GM19452 (cell line): Measurements from ENCODE around the gene CDC26.
"Not testable (repeated sequence)": the region's sequence is repeated elsewhere in the genome, so short reads cannot be mapped to it uniquely, and the experiment has no call there.

ENCODE experiments used
- ATAC-seq: cut with Tn5 transposase; IDR thresholded peaks from one replicate; pipeline ENCODE4 v1.9.1; 2021; ENCODE audit not compliant: unreplicated experiment

The CDC26 gene

DNA sequence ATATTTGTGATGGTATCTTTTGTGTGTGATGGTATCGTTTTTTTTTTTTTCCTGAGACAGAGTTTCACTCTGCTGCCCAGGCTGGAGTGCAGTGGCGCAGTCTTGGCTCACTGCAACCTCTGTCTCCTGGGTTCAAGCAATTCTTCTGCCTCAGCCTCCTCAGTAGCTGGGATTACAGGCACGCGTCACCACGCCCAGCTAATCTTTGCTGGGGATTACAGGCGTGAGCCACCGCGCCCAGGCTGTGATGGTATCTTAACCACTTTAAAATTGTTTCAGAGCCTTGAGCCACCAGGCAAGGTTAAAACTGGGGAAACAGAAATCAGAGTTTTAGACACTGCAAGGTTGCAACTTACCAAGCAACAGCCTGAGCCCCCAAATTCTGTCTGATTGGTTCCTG, 20.9 kb upstream of the CDC26 start:
- ATAC-seq = not testable (repeated sequence)

DNA sequence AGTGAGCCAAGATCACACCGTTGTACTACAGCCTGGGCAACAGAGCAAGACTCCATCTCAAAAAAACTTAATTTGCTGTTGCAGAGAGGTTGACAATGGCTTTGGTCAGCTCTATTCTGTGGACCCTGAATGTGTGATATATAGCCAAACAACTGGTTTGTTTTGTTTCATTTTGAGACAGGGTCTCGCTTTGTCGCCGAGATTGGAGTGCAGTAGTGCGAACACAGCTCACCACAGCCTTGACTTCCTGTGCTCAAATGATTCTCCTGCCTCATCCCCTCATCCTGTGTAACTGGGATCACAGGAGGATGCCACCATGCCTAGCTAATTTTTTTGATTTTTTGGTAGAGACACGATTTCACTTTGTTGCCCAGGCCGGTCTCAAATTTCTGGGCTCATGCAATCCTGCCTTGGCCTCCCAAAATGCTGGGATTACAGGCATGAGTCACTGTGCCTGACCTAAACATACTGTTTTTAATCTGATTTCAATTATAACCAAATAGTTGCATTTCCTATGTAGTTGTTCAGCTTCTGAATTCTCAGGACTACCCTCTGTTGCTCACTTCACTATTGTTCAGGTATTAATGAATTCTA, 18.0 kb upstream of the CDC26 start:
- ATAC-seq = no peak

- no peak for ATAC-seq
These were observed 14.8 kb upstream of the CDC26 start for GRCh38 chr9:113290052-113290607.

DNA sequence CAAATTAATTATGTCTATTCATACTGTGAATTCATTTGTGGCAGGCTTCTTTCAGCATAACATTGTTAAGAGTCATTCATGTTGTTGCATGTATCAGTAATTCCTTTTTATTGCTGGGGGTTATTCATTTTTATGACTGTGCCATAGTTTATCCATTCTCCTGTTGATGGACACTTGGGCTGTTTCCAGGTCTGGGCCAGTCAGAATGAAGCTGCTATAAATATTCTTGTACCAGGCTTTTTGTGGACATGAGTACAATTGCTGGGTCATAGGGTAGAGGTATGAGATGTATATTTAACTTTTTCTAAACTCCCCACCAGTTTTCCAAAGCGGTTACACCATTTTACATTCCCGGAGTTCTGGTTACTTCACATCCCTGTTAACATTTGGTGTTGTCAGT, 13.7 kb upstream of the CDC26 start:
- no peak for ATAC-seq

DNA sequence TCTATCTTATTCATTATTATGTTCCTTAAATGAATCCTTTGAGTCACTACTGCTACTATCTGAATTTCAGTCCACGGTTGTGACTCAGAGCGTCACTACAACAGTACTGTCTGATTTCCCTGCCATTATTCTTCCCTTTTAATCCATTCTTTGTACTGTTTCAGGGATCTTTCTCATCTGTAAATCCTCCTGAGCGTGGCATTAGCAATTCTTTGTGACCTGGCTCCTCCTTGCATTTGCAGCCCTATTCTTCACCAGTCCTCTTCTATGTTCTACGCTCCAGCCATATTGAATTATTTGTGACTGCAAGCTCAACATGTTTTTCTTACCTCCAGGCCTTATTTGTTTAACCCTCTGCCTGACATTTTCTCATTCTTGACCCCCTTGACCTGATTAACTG, 6.0 kb upstream of the CDC26 start:
- ATAC-seq = no peak

DNA sequence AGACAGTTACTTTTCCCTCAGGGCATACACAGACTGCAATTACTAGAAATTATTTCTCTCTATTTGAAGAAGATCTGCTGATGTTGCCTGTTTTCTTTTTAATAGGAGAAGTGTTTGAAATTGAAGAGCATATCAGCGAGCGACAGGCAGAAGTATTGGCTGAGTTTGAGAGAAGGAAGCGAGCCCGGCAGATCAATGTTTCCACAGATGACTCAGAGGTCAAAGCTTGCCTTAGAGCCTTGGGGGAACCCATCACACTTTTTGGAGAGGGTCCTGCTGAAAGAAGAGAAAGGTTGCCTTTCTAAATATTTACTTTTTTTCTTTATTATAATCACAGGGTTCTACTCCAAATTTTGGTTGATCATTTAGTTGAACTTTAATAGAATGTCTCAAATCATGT, 3.5 kb upstream of the CDC26 start:
- no peak for ATAC-seq

- peak; percentile 3 for ATAC-seq
These were observed 757 bp downstream of the CDC26 start for GRCh38 chr9:113274474-113275156.

DNA sequence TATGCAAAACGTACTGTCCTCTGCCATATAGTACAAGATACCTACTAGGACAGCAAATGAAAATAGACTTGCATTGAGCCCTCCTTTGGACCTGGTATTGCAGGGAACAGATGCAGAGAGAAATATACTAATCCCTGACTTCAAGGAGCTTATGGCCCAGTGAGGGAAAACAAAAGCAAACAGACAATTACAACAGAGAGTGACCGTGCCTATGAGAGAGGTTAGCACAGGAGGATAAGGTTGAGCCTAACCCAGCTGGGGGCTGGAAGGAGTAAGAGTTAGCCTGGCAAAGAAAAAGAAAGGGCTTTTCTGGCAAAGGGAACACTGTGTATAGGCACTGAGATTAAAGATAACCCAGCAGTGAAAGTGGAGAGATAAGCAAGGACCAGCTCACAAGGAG, 5.5 kb downstream of the CDC26 start:
- ATAC-seq = no peak

DNA sequence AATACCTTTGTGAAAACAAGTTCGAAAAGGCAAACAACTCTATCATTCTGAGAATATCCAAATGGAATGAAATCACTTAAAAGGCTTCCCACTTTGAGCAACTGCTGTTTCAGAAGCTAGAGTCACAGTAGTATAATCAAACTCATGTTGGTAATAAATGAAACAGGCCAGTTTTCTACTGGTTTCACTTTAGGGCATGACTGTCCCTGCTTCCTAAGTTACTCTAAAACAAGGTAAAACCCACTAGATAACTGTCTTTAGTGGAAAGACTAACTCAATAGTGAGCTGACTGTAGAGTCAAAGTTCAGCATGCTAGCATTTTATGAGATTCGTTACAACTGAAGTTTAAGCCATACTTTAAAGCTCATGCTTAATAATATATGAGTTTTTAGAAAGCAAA, 6.0 kb downstream of the CDC26 start:
- no peak for ATAC-seq

DNA sequence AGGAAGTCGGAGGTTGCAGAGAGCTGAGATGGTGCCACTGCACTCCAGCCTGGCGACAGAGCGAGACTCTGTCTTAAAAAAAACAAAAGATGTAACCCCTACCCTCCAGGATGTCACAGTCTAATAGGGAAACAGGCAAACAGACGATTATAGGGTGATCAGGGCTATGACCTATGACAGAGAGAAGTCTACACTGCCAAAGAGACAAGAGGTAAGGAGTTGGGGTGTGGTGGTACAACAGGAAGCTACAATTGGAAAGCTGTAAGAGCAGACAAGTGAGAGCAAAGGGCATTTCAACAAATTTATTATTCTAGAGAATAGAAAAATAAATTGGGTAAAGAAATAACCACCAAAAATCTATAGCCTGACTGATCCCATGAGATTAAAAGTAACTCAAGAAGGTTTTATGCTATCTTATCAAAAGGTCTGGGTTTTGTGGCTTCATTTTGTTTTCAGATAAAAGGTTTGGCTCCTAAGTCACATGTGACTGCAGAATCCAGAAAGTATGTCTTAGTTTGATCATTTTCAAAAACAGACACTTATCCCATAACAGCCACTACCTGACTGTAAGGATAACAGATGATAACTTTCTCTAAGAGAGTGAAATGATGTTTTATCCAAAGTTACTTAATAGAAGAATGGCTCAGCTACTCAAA, 7.3 kb downstream of the CDC26 start:
- no peak for ATAC-seq

DNA sequence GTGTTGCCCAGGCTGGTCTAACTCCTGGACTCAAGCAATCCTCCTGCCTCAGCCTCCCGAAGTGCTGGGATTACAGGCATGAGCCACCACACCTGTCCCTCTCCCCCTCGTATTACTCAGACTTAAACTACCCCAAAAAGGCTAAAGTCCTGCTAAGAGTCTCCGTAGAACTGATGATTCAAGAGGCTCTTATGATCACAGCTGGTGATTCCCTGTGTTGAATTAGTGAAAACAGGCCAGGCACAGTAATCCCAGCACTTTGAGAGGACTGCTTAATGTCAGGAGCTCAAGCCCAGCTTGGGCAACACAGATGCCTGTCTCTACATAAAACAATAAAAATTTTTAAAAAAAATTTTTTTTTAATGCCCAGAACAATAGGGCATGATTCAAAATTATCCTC, 9.2 kb downstream of the CDC26 start:
- no peak for ATAC-seq

DNA sequence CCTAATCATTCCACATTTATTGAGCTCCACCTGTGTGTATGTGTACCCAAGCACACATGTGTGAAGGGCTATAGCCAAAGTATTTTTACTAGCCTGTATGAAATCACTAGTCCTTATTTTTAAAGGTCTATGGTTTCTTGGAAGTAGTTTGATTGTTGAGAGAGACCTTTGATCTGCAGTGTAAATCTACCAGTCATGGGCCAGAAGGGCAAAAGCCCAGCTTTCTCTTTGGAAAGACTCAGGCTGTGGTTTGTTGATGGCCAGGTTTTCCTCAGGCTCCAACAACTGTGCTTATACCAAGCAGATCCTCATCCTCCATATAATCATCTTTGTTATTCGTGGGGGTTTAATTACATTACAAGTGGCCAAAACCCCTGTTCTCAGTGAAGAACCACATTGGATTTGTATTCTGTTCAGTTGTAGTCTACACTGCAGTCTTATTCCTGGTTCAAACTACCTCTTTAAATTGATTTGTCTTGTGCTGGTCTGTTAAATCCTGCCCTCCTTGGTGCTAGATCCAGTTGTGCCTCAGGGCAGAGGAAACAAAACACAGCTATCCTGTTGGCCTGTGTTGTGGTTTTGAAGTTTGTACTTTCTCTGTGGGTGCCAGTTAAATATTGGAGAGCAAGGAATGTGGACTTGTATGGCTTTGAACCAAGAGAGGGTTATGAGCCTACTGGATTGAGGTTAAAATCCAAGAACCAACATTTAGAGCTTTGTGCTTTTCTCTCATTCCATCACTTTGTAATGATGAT, 13.3 kb downstream of the CDC26 start:
- ATAC-seq = no peak

GRCh38 chr9:113258282-113258681, 17.1 kb downstream of the CDC26 start:
- no peak for ATAC-seq

GRCh38 chr9:113257863-113258262, 17.5 kb downstream of the CDC26 start:
- no peak for ATAC-seq

- no peak for ATAC-seq
These were observed 19.9 kb downstream of the CDC26 start for GRCh38 chr9:113255438-113255837.

- no peak for ATAC-seq
These were observed 20.4 kb downstream of the CDC26 start for GRCh38 chr9:113254991-113255390.

DNA sequence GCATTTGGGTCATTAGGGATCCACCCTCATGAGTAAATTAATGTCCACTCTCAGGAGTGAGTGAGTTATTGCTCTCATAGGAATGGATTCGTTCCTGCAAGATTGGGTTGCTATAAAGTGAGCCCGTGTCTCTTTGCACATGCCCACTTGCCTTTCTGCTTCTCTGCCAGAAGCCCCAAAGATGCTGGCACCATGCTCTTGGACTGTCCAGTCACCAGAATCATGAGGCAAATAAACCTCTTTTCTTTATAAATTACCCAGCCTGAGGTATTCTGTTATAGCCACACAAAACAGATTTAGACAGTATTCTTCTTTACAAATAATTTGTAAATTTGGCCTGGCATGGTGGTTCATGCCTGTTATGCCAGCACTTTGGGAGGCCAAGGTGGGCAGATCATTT, 24.6 kb downstream of the CDC26 start:
- ATAC-seq = no peak

DNA sequence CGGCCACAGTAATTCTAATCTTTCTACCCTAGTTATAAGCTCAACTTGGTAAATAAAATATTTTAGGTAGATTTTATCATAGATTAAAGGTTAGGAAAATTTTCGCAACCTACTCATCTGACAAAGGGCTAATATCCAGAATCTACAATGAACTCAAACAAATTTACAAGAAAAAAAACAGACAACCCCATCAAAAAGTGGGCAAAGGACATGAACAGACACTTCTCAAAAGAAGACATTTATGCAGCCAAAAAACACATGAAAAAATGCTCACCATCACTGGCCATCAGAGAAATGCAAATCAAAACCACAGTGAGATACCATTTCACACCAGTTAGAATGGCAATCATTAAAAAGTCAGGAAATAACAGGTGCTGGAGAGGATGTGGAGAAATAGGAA, 25.7 kb downstream of the CDC26 start:
- not testable (repeated sequence) for ATAC-seq

DNA sequence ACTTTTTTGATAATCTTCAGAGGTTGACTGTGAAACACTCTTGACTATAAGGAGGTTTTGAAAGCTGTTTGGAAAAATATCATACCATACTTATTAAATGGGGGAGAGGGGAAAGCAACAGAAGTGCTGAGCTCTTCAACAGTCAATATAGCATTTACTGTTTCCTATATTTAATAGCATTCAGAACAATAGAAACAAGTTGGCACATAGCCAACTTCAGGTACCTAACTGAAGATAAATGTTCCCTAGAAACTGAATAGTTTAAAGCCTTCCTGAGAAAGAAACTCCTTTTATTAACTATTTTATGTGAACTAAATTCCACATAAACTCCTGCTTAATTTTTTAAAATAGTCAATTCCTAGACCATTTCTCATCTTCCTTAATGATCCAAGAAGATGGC, 27.7 kb downstream of the CDC26 start:
- ATAC-seq = no peak

DNA sequence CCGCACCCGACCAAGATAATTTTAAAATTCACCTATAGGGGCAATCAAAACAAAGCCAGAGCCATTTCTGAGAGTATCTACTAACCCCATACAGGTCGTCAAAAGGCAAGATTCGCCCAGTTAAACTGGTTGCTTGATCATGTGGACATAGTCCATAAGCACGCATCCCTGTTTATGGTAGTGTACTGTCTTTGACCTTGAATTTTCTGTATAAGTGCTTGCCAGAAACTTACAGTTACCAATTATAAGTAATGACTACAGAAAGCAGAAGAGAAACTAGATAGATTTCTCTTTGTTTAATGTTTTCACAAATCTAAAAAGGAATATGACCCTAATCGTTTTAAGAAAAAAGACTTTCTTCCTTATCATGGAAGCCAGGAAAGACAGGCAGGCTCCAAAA, 28.4 kb downstream of the CDC26 start:
- no peak for ATAC-seq

GRCh38 chr9:113245894-113246293, 29.5 kb downstream of the CDC26 start:
- ATAC-seq = no peak

DNA sequence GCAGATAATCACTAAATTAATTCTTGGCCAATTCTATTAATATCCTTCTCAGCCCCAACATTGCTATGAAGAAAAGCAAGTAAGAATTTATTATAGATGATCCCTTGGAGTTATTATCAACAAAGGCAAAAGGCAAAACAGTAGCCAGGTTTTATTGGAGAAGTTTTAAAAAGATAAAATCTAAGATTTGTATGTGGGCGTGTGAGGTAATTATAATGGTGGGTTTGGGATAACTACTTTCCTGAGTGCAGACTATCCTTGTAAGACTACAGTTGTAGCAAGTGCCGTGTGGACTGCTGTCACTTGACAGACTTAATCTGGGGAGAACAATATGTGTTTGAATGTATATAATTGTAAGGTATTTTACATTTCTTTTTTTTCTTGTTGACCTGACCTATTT, 30.8 kb downstream of the CDC26 start:
- no peak for ATAC-seq
